Stimulated activated naive CD4-positive, alpha-beta T cell treated with Interleukin-2 at 50 U/mL for 16 hours (primary cell): Measurements from ENCODE around the gene SPI1.

ENCODE experiments used
- DNase-seq: peaks from one replicate; lab custom pipeline; 2025; lab: John Stamatoyannopoulos, UW

SPI1 gene

DNA sequence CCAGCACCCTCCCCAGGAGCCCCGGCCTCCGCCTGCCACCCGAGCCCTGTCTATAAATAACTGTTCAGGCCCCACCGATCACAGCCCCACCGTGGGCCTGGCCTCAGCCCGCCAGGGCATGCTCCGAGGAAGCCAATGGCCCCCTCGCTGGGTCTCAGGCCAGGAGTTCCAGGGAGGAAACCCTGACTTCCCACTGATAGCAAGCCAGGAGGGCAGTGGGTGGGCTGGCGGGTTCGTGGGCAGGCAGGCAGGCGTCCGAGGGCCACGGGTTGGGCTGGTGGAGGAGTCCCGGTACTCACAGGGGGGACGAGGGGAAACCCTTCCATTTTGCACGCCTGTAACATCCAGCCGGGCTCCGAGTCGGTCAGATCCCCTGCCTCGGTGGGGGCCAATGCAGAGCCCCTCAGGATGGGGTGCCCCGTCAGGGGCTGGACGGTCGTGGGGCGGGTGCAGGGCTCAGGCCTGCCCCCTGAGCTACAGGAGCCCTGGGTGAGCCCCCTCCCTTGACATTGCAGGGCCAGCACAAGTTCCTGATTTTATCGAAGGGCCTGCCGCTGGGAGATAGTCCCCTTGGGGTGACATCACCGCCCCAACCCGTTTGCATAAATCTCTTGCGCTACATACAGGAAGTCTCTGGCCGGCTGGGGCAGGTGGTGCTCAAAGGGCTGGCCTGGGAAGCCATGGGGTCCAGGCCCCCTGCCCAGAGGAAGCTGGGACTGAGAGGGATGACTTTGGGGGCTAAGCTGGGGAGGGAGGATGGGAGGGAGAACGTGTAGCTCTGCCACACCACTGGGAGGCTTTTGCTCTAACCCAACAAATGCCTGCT lies at the start of gene SPI1:
Gene SPI1 (minus strand): TSS at position 538 of the 826 bp plus-strand sequence. CDS start 194 bp downstream, at position 344.
- DNase-seq: no peak

GRCh38 chr11:47426062-47426956 lies 48.0 kb upstream of the SPI1 start, which contains the start of gene PSMC3:
Gene PSMC3, minus strand, starts transcription at chr11:47426439. Its CDS starts 160 bp downstream, at chr11:47426279.
- peak; percentile 99 for DNase-seq

- DNase-seq: no peak
Observed at GRCh38 chr11:47425611-47426010, 47.3 kb upstream of the SPI1 start.

DNA sequence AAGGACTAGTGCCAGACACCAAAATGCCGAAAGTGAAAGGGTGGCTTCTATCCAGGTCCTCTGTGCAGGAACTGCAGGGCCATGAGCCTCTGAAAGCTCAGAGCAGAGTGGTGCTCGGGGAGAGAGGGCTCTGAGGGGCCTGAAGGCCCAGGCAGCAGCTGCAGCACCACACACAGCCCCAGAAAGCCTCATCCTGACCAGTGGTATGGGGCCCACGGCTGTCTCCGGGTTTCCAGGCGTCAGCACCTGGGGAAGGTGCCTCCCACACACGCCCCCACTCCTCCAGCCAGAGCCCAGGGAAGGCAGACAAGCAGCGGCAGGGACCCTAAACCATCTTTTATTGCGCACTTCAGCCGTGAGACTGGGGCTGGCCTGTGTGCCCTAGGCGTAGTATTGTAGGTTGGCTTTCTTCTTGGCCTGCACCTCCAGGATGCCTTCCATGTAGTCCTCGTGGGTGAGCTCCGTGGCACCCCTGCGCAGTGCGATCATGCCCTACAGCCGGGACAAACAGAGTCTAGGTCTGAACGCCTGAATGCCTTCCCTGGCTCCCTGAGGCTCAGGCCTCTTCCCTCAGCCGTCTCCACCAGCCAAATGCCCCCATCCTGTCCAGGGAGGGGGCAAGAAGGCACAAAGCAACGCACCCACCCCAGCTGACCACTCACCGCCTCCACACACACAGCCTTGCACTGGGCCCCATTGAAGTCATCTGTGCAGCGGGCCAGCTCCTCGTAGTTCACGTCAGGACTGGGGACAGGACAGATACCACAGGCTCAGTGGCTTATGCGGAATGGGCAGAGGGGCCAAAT lies 40.3 kb upstream of the SPI1 start:
- no peak for DNase-seq

GRCh38 chr11:47417712-47418111 lies 39.4 kb upstream of the SPI1 start:
- no peak for DNase-seq

GRCh38 chr11:47415949-47416472 lies 37.7 kb upstream of the SPI1 start:
- no peak for DNase-seq

- DNase-seq: no peak
Observed at GRCh38 chr11:47415091-47415854, 36.9 kb upstream of the SPI1 start.

GRCh38 chr11:47414685-47415070 lies 36.3 kb upstream of the SPI1 start:
- no peak for DNase-seq

DNA sequence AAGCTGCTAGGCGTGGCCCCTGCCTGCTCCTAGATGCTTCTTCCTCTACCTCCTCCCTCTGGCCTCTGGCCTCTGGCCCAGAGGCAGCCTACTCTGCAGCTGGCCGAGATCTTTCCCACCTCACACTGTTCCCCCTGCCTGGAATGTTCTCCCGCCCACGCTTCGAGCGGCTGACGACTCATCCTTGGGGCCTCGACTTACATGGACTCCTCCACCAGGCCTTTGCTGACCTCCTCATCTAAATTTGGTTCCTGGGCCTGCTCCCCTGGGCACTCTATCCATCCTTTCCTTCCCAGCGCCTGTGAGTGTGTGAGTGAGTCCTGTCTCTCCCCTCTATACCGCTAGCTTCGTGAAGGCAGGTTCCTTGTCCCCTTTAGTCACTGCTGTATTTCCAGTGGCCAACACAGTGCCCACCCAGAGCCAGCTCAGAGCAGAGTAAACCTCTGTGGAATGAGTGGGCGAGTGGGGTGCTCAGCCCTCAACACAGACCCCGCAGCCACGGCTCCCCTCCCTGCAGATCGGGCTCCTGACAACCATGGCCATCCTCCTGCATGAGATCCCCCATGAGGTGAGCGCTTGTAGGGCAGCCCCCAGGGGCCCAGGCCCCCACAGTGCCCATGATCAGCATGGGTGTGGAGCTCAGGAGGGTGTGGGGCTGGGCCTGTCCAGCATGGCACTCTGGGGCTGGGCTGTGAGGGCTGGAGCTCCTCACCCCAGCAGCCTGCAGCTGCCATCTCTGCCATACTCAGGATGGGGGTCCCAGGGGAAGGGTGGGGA lies 35.7 kb upstream of the SPI1 start:
- DNase-seq: no peak

- no peak for DNase-seq
Observed at GRCh38 chr11:47413351-47413750, 35.0 kb upstream of the SPI1 start.

DNA sequence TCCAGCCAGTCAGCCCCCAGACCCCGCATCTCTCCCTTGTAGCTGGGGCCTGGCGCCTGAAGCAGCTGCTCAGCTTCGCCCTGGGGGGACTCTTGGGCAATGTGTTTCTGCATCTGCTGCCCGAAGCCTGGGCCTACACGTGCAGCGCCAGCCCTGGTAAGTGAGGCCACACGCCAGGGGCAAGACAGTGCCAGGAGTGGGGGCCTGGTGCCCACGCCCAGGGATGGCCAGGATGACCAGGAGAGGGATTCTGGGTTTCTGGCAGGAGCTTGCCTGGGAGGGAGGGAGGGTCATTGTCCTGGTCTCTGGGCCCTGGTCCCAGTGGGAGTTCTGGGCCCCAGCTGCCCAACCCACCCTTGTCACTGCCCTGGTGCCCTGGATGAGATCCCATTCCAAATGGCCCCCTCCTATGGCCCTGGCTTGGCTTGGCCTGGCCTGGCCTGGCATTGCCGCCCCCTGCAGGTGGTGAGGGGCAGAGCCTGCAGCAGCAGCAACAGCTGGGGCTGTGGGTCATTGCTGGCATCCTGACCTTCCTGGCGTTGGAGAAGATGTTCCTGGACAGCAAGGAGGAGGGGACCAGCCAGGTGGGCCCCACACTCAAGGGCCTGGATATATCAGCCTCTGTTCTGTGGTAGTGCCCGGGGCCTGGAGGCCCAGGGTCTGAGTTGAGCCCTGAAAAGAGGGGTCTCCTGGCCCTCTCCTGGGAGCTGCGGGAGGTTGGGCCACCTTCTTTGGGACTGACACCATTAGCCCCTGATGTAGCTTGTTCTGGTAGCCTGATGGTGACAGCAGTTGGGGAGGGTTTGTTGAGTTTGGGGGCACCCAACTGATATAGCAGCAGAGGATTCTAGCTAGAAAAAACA lies 33.8 kb upstream of the SPI1 start:
- DNase-seq: peak; percentile 42

DNA sequence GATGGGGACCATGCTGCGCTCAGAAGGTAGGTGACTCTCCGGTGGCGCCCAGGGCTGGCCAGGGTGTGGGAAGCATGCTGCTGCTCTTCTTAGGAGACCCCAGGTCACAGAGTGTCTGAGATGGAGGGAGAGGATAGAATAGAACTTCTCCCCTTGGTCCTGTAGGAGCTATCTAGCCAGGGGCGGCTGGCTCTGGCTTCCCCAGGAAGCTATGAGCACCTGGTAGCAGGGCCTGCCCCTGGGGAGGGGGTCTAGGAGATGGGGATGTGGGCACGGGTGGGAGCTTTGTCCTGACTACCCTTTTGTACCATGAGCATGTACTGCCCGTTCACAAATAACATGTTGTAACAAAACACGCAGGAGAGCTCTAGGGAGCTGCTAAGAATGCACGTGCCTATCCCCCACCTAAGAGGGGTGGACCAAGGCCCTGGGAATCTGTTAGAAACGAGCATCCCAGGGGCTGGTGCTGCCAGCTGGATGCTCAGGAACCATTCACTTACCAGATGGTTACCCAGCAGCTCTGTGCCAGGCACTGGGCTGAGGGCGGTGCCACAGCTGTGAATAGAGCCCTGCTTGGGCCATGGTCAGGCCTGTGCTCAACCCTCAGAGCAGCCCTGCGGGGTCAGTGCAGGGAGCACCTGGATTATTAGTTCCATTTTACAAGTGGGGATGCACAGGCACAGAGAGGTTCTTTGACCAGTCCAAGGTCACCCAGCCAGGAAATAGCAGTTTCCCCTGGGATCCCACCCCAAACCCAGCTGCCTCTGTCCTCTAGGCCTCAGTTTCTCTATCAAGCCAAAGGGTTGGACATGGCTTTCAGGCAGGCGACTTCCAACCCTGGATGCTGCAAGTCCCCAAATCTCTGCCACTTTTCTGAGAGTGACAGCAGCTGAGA lies 32.3 kb upstream of the SPI1 start:
- no peak for DNase-seq

GRCh38 chr11:47409440-47410369 lies 31.4 kb upstream of the SPI1 start:
- no peak for DNase-seq

- DNase-seq: no peak
Observed at GRCh38 chr11:47408598-47409439, 30.5 kb upstream of the SPI1 start.

DNA sequence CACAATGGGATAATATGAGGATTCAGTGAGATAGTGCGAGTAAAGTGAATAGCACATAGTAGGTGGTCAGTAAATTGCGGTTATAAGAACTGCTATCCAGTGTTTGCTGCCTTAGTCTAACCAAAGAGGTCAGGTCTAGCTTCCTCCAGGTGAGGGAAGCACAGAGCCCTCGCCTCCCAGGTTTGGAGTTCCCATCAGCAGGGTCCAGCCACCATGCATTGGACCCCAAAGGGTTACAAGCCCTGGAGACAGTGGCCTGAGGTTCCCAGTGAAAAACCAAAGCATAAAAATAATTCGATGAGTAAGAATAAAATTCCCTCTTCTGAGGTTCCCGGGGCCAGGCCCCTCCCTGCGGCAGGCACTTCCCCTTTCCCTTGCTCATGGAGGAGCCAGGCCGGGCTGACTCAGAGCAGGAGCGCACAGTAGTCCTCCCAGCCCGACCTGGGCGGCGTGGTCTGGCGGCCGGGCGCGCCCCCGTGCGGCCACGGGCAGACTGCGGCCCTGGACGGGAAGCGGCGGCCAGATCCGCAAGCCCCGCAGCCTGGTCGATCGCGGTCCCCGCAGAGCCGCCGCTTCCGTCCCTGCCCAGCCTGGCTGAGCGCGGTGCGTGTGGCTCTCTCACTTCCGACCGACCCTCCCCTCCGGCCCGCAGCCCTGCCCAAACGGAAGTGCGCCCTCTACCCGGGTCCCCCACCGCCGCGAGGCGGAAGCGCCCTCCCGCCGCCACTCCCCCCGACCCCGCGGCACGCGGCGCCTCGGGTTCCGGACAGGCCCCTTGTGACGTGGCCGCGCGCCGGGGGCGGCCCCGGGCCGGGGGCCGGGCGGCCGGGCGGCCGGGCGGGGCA lies 29.6 kb upstream of the SPI1 start, which contains the start of gene SLC39A13:
Gene SLC39A13 (plus strand): TSS at position 845 of the 845 bp plus-strand sequence. CDS start 1,505 bp downstream, outside the sequence.
- DNase-seq: peak; percentile 88
